ENCODE data around the gene GMPS.

DNA sequence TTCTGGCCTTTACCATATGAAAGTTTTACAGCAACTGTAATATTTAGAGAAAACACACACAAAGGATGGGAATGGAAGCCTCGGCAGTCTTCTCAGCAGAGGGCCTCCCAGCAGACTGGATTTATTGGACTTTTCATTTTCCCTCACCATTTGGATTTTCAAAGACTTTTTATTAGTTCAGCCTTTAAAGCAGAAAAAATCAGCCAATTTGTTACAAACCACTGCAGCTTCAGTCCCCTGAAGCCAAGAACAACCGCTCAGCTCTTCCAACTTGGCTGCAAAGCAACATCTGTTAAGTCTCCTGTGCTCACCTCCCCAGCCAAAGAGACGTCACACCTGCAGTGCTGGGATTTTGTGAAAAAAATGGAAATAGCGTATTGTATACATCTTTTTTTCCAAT lies 120.8 kb downstream of the GMPS start:
- TF ChIP-seq, protein P1, sequence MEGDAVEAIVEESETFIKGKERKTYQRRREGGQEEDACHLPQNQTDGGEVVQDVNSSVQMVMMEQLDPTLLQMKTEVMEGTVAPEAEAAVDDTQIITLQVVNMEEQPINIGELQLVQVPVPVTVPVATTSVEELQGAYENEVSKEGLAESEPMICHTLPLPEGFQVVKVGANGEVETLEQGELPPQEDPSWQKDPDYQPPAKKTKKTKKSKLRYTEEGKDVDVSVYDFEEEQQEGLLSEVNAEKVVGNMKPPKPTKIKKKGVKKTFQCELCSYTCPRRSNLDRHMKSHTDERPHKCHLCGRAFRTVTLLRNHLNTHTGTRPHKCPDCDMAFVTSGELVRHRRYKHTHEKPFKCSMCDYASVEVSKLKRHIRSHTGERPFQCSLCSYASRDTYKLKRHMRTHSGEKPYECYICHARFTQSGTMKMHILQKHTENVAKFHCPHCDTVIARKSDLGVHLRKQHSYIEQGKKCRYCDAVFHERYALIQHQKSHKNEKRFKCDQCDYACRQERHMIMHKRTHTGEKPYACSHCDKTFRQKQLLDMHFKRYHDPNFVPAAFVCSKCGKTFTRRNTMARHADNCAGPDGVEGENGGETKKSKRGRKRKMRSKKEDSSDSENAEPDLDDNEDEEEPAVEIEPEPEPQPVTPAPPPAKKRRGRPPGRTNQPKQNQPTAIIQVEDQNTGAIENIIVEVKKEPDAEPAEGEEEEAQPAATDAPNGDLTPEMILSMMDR (IDR thresholded peaks at IDR 0.05): no peak
- TF ChIP-seq EZH2phosphoT487 (IDR thresholded peaks at IDR 0.05) (no peak), EZH2 (IDR thresholded peaks at IDR 0.05) (no peak)

All from neural progenitor cell (in vitro differentiated cells).